Testis (tissue), 2 donors: ENCODE results near the gene MARK4.

ENCODE experiments used
- CTCF ChIP-seq, 3 experiments: fragments of 450-650 bp in 2 of 3; fragments of 200-600 bp in 1 of 3; sonication (generic) in 1 of 3; IDR thresholded peaks; one replicate each; pipeline ENCODE4 v1.5.1; 2016 to 2019; ENCODE audit warnings: antibody characterized with exemption in 3 of 3, mild to moderate bottlenecking in 2 of 3, moderate library complexity in 1 of 3
- POLR2A ChIP-seq: fragments of 450-650 bp; IDR thresholded peaks from one replicate; pipeline ENCODE4 v1.6.1; 2017; ENCODE audit warnings: antibody characterized with exemption, mild to moderate bottlenecking, moderate library complexity

GRCh38 chr19:45290381-45290931 is 39.4 kb downstream of the MARK4 start:
- TF ChIP-seq CTCF (IDR thresholded peaks at IDR 0.05) (no peak), POLR2A (no peak)
